WI38 (cell line): ENCODE results near the gene SERPINA10.
"Not testable (repeated sequence)": the region's sequence is repeated elsewhere in the genome, so short reads cannot be mapped to it uniquely, and the experiment has no call there.

ENCODE experiments used
- H3K4me3 ChIP-seq: 2 replicates; pipeline ENCODE4 v1.5.1; 2011; ENCODE audit warnings: low read depth, mild to moderate bottlenecking, control low read depth, low read length
- TF ChIP-seq, protein P1 (sequence below): IDR thresholded peaks from 2 replicates; pipeline ENCODE4 v1.5.1; 2012; ENCODE audit warnings: low read depth, mild to moderate bottlenecking, control low read depth, low read length

Gene SERPINA10

DNA sequence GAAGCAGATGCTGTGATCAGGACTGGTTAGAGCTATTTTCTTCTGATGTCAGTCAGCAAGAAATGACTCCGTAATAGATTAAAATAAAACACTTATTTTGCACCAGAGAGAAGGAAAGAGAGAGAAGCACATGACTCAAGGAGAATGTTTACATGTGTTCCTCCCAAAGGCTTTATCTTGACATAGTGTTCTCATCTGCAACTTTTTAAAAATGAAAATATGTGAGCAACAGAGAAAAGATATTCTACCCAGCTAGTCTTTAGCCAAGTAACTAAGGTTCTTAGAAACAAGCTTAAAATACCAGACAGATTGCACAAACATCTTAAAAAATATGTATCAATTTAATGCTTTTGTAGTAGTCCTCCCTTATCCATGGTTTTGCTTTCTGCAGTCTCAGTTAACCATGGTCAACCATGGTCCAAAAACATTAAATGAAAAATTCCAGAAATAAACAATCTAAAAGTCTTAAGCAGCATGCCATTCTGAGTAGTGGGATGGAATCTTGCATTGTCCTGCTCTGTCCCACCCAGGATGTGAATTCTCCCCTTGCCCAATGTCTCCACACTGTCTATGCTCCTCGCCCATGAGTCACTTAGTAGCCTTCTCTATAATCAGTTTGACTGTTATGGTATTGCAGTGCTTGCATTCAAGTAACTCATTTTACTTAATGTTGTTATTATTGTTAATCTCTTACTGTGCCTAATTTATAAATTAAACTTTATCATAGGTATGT lies 9.9 kb downstream of the SERPINA10 start:
- H3K4me3 ChIP-seq: no peak overlapping the region
- TF ChIP-seq, protein P1, sequence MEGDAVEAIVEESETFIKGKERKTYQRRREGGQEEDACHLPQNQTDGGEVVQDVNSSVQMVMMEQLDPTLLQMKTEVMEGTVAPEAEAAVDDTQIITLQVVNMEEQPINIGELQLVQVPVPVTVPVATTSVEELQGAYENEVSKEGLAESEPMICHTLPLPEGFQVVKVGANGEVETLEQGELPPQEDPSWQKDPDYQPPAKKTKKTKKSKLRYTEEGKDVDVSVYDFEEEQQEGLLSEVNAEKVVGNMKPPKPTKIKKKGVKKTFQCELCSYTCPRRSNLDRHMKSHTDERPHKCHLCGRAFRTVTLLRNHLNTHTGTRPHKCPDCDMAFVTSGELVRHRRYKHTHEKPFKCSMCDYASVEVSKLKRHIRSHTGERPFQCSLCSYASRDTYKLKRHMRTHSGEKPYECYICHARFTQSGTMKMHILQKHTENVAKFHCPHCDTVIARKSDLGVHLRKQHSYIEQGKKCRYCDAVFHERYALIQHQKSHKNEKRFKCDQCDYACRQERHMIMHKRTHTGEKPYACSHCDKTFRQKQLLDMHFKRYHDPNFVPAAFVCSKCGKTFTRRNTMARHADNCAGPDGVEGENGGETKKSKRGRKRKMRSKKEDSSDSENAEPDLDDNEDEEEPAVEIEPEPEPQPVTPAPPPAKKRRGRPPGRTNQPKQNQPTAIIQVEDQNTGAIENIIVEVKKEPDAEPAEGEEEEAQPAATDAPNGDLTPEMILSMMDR: no peak

DNA sequence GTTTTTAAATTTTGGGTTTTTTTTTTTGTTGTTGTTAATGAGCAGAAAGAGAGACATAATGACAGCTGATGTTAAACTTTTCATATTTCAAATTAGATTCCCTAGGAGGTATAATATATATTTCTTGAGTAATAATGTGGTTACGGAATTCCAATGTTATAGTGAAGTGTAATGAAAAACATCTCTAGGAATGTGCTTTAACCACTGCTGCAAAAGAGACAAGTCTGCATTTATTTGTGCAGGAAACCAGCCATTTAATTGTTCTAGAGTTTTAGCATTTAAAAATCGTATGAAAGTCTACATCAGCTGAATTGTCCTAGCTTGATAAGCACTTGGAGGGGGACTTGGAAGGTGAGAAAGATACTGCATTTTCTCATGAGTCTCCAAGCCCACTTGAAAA lies 14.3 kb downstream of the SERPINA10 start:
- TF ChIP-seq, protein P1: no peak
- no peak overlapping the region for H3K4me3 ChIP-seq

DNA sequence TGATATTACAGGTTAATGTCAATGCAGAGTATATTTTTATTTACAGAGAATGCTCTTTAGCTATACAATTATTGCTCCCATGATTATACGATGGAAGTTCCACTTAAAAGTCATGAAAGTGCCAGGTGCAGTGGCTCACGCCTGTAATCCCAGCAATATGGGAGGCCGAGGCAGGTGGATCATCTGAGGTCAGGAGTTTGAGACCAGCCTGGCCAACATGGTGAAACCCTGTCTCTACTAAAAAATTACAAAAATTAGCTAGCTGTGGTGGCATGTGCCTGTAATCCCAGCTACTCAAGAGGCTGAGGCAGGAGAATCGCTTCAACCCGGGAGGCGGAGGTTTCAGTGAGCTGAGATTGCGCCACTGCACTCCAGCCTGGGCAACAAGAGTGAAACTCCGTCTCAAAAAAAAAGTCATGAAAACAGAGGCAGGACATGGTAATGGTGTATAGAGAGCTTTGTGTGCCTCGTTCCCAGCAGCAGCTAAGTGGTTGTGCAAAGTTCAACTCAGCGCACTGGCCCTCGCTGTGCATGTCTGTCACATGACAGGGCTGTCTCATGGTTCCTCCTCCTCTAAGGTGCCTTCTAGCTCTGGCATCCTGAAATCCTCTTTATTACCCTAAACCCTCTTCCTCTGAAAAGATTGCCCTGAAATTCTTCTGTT lies 16.0 kb downstream of the SERPINA10 start:
- not testable (repeated sequence) for H3K4me3 ChIP-seq

DNA sequence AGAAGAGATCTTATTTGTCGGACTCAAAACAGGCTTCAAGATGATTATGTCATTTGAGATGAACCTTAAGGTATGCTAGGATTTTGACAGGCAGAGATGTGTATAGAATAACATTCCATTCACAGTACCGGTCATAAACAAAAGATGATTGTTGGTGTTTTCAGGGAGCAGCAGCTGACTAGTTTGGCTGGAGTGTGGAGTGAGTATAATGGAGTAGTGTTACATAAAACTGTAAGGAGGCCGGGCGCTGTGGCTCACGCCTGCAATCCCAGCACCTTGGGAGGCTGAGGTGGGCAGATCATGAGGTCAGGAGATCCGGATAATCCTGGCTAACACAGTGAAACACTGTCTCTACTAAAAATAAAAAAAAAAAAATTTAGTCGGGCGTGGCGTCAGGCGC lies 23.9 kb downstream of the SERPINA10 start:
- TF ChIP-seq, protein P1: no peak
- H3K4me3 ChIP-seq: no peak overlapping the region

DNA sequence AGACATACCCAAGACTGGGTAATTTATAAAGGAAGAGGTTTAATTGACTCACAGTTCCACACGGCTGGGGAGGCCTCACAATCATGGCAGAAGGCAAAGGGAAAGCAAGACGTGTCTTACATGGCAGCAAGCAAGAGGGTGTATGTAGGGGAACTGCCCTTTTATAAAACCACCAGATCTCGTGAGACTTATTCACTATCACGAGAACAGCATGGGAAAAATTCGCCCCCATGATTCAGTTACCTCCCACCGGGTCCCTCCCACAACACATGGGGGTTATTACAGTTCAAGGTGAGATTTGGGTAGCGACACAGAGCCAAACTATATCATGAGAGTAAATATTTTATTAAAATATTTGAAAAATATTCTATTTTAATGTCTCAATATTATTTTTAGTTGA lies 24.5 kb downstream of the SERPINA10 start:
- not testable (repeated sequence) for H3K4me3 ChIP-seq

DNA sequence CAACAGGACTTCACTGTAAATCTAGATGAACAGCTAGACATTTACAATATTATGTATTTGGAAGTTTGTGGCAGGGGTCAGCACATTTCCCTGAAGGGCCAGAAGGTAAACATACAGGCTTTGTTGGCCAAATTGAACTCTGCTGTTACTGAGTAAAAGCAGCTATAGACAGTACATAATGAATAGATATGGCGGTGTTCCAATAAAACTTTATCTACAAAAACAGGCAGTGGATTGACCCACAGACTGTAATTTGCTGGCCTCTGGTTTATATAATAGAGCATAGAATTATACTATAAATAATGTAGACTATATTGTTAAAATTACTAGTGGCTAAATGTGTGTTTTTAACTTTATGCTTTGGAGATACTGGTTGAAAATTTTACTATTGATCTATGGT lies 25.7 kb downstream of the SERPINA10 start:
- TF ChIP-seq, protein P1: no peak
- no peak overlapping the region for H3K4me3 ChIP-seq

DNA sequence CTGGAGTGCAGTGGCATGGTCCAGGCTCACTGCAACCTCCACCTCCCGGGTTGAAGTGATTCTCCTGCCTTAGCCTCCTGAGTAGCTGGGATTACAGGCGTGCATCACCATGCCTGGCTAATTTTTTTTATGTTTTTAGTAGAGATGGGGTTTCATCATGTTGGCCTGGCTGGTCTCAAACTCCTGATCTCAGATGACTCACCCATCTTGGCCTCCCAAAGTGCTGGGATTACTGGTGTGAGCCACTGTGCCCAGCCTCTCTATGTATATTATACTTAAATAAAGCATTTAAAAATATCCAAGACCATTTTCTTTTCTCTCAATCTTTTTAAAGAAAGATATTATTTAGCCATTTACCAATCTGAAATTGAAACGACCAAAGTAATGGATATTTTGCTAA lies 28.9 kb downstream of the SERPINA10 start:
- not testable (repeated sequence) for H3K4me3 ChIP-seq

DNA sequence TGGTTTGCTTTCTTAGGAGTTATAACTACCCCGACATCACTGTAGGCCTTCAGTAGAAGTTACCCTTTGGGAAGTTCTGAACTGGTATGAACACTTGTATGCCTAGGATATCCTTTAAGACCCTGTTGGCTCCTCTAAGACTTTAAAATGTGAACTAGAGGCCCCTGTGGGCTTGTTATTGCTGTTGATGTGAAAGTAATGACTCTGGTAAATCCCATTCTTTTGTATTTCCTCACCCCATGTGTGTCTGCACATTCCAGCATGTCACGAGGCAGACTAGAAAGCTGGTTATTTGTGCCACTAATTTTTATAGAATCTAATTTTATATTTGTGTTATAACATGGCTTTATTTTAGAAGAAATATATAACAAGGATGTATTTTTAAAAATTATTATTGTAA lies 48.9 kb downstream of the SERPINA10 start:
- TF ChIP-seq, protein P1: no peak
- no peak overlapping the region for H3K4me3 ChIP-seq

DNA sequence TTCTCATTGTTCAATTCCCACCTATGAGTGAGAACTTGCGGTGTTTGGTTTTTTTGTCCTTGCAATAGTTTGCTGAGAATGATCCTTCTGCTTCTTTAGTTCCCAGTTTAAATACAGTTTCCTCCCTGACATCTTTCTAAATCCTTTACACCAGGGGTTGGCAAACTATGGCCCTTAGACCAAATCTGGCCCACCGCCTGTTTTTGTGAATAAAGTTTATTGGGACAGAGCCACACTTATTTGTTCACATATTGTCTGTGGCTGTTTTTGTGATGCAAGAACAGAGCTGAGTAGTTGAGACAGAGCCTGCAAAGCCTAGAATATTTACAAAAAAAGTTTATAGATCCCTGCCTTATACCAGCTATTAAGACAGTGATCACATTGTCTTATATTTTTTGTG lies 53.7 kb downstream of the SERPINA10 start:
- TF ChIP-seq, protein P1: no peak
- H3K4me3 ChIP-seq: no peak overlapping the region
